Psoas muscle (tissue), 8 donors: ENCODE measurements around the gene KCNJ4. TPM values are rescaled to one million over a fixed set of nuclear protein-coding genes. Genes with fewer than 3 reads are reported as not detected.

Experiments
- ATAC-seq, 4 donors: fragments of 200-7000 bp; cut with Tn5 transposase; one replicate each; pipeline ENCODE4 v1.9.1; 2020; ENCODE audit warnings: moderate library complexity in 3 of 4, mild to moderate bottlenecking in 2 of 4
- DNase-seq, 2 donors: peaks; one replicate each; pipeline ENCODE4 v3.0.0-alpha.2; 2020
- H3K27ac ChIP-seq: fragments of 200-600 bp; one replicate; pipeline ENCODE4 v1.8.0; 2022
- H3K27me3 ChIP-seq, 3 donors: fragments of 200-600 bp in 1 of 3; one replicate each; pipeline versions ENCODE4 v1.6.1 to v1.8.0; 2013 to 2022; ENCODE audit warnings: low read length in 2 of 3, mild to moderate bottlenecking in 2 of 3, moderate library complexity in 1 of 3; ENCODE audit not compliant: insufficient read depth in 3 of 3
- H3K36me3 ChIP-seq, 2 donors: fragments of 200-600 bp in 1 of 2; one replicate each; pipeline versions ENCODE4 v1.6.1 to v1.8.0; 2013 to 2022; ENCODE audit warnings: low read depth in 1 of 2, mild to moderate bottlenecking in 1 of 2, moderate library complexity in 1 of 2; ENCODE audit not compliant: insufficient read depth in 1 of 2
- H3K4me1 ChIP-seq: fragments of 200-600 bp; one replicate; pipeline ENCODE4 v1.8.0; 2022
- H3K4me3 ChIP-seq: fragments of 200-600 bp; one replicate; pipeline ENCODE4 v1.8.0; 2022; ENCODE audit warnings: mild to moderate bottlenecking
- H3K9me3 ChIP-seq: fragments of 200-600 bp; one replicate; pipeline ENCODE4 v1.8.0; 2022
- CTCF ChIP-seq: fragments of 200-600 bp; IDR thresholded peaks from one replicate; pipeline ENCODE4 v1.8.0; 2022; ENCODE audit warnings: antibody characterized with exemption
- WGBS, 3 donors: extraction: QIAGEN DNeasy Blood & Tissue Kit; methylation state at CpG; one replicate each; pipeline versions ENCODE4 v1.1.6 to v1.1.7; 2013; 5-methylcytosine and 5-hydroxymethylcytosine counted together
- intact Hi-C, 2 donors: fragments of 100-400 bp; cut with DNase I; formaldehyde crosslinking; loops; one replicate each; pipeline versions ENCODE4 v1.11.0 to v1.14.2; 2022
- polyA plus RNA-seq, 3 donors: library from polyadenylated mRNA; stranded (reverse); fragments of 200-250 nt; gene quantifications; one replicate each; pipeline ENCODE4 v1.2.3, GENCODE V29; 2013
- total RNA-seq, 4 donors: library from RNA; stranded (reverse); fragmentation: NEBNext Ultra II Directional in 2 of 4; extraction: Animal tissue kit (Norgen Biotek cat#: 25700) in 2 of 4; gene quantifications; one replicate each; pipeline versions ENCODE4 v1.2.1 to v1.2.4, GENCODE V29; 2021 to 2023
- donor health status: healthy with polysubstance abuse.
- donor health status: DM: no; HTN: no; CAD: no; lungs with moderate emphysema.
- donor health status: Bipolar disorder and iron deficiency.
- donor health status: healthy.
- donor health status: DM: yes; HTN: yes; CAD: no.
- donor health status: DM: no; HTN: no; CAD: no.
- donor health status: DM: no; HTN: no; CAD: no.
- donor health status: DM: yes; HTN: yes; CAD: no.

Gene KCNJ4
- total and polyA plus RNA-seq, 7 donors, result 0.01 TPM; not detected in 6

- intact Hi-C loops, result no loop called here
- WGBS, 3 donors, result 77 to 81% (median 81%) methylated on average over 7 of the region's 7 CpGs
- Histone ChIP-seq H3K27me3 (no peaks in the 10 kb centered on the region), H3K4me1 (peaks cover 18% of the 10 kb centered on the region), H3K4me3 (no peak overlapping the region), H3K9me3 (no peaks in the 10 kb centered on the region), H3K36me3 (peaks cover 43 to 100% of the 10 kb centered on the region in 2 donors), H3K27ac (peak overlapping the region; percentile 48)
- no peak for DNase-seq
- peak in 1 of 4 donors; percentile 25 for ATAC-seq
- TF ChIP-seq CTCF, result no peak
These were observed 34.7 kb upstream of the KCNJ4 start for GRCh38 chr22:38489561-38490145.

GRCh38 chr22:38489142-38489541, 34.1 kb upstream of the KCNJ4 start:
- Histone ChIP-seq H3K27ac (no peak overlapping the region), H3K4me3 (no peak overlapping the region), H3K9me3 (no peaks in the 10 kb centered on the region), H3K27me3 (no peaks in the 10 kb centered on the region), H3K36me3 (peaks cover 43 to 100% of the 10 kb centered on the region in 2 donors), H3K4me1 (peaks cover 18% of the 10 kb centered on the region)
- no peak for ATAC-seq
- WGBS, 3 donors, result 89 to 92% (median 91%) methylated on average over 17 of the region's 17 CpGs
- intact Hi-C loops, result no loop called here
- no peak for TF ChIP-seq CTCF
- no peak for DNase-seq

GRCh38 chr22:38487946-38488345, 32.9 kb upstream of the KCNJ4 start:
- Histone ChIP-seq H3K36me3 (peaks cover 37 to 100% of the 10 kb centered on the region in 2 donors), H3K27me3 (no peaks in the 10 kb centered on the region), H3K4me3 (no peak overlapping the region), H3K4me1 (peaks cover 18% of the 10 kb centered on the region), H3K27ac (peak overlapping the region; percentile 3), H3K9me3 (no peaks in the 10 kb centered on the region)
- intact Hi-C loops, result no loop called here
- 70 to 79% (median 73%) methylated on average over 6 of the region's 6 CpGs for WGBS, 3 donors
- ATAC-seq (peak; percentile 2 to 32 (median 9)), DNase-seq (no peak)
- TF ChIP-seq CTCF, result no peak

DNA sequence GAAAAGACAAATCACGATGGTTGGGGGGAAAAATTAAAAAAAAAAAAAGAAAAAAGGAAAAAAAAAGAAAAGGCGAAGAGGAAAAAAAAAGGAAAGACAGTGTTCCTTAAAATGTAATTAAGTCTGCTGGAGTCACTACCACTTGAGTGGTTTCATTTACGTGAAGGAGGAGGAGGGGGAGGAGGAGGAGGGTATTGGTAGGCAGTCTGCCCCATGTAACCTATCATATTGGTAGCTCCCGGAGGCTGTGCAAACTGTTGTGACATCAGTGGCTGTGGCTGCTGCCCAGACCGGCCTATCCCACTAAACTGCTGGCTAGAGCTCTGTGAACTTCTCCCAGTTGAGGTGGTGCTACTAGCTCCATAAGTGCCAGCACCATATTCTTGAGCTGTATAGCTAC, 30.8 kb upstream of the KCNJ4 start:
- WGBS, 3 donors, result 37 to 48% (median 46%) methylated on average over 5 of the region's 5 CpGs
- ATAC-seq, result peak; percentile 45 to 55 (median 49)
- TF ChIP-seq CTCF, result no peak
- intact Hi-C loops, result no loop called here
- no peak for DNase-seq
- Histone ChIP-seq H3K36me3 (peaks cover 38 to 100% of the 10 kb centered on the region in 2 donors), H3K27ac (peak overlapping the region; percentile 5), H3K4me1 (peaks cover 12% of the 10 kb centered on the region), H3K9me3 (no peaks in the 10 kb centered on the region), H3K4me3 (no peak overlapping the region), H3K27me3 (no peaks in the 10 kb centered on the region)

- H3K36me3 ChIP-seq, result peaks cover 29 to 100% of the 10 kb centered on the region in 2 donors
- 69 to 75% (median 70%) methylated on average over 1 of the region's 1 CpG for WGBS, 3 donors
- TF ChIP-seq CTCF, result no peak
These were observed 29.2 kb upstream of the KCNJ4 start for GRCh38 chr22:38484244-38484643.

More at GRCh38 chr22:38484244-38484643, 29.2 kb upstream of the KCNJ4 start:
- peaks cover 12% of the 10 kb centered on the region for H3K4me1 ChIP-seq
- no peak overlapping the region for H3K27ac ChIP-seq
- ATAC-seq (no peak), DNase-seq (no peak)
- no peaks in the 10 kb centered on the region for H3K9me3 ChIP-seq
- H3K27me3 ChIP-seq, result no peaks in the 10 kb centered on the region
- intact Hi-C loops, result no loop called here
- H3K4me3 ChIP-seq, result no peak overlapping the region
